HUES64 (cell line): Measurements from ENCODE around the gene IGHMBP2.

Experiments used
- H3K27ac ChIP-seq: 2 replicates; pipeline ENCODE4 v1.7.0; 2013; ENCODE audit warnings: low read depth, low read length, inconsistent platforms
- H3K27me3 ChIP-seq: 2 replicates; pipeline ENCODE4 v1.6.1; 2013; ENCODE audit warnings: mild to moderate bottlenecking, low read length; ENCODE audit not compliant: insufficient read depth
- H3K36me3 ChIP-seq: 2 replicates; pipeline ENCODE4 v1.6.1; 2013; ENCODE audit warnings: mild to moderate bottlenecking, low read length; ENCODE audit not compliant: insufficient read depth
- H3K4me1 ChIP-seq: 2 replicates; pipeline ENCODE4 v1.6.1; 2013; ENCODE audit warnings: mild to moderate bottlenecking, low read length, moderate library complexity; ENCODE audit not compliant: insufficient read depth
- H3K4me3 ChIP-seq: 2 replicates; pipeline ENCODE4 v1.5.1; 2013; ENCODE audit warnings: mild to moderate bottlenecking, low read length, moderate library complexity
- H3K9ac ChIP-seq: 2 replicates; pipeline ENCODE4 v1.6.1; 2013; ENCODE audit warnings: mild to moderate bottlenecking, low read depth, low read length
- H3K9me3 ChIP-seq: 2 replicates; pipeline ENCODE4 v1.6.1; 2013; ENCODE audit warnings: low read depth, low read length; ENCODE audit not compliant: insufficient read depth
- WGBS: fragments of 150-250, 120-280 bp; methylation state at CpG from one replicate; pipeline ENCODE4 v1.1.7; 2013; ENCODE audit warnings: missing lambda C conversion rate; 5-methylcytosine and 5-hydroxymethylcytosine counted together

The IGHMBP2 gene

DNA sequence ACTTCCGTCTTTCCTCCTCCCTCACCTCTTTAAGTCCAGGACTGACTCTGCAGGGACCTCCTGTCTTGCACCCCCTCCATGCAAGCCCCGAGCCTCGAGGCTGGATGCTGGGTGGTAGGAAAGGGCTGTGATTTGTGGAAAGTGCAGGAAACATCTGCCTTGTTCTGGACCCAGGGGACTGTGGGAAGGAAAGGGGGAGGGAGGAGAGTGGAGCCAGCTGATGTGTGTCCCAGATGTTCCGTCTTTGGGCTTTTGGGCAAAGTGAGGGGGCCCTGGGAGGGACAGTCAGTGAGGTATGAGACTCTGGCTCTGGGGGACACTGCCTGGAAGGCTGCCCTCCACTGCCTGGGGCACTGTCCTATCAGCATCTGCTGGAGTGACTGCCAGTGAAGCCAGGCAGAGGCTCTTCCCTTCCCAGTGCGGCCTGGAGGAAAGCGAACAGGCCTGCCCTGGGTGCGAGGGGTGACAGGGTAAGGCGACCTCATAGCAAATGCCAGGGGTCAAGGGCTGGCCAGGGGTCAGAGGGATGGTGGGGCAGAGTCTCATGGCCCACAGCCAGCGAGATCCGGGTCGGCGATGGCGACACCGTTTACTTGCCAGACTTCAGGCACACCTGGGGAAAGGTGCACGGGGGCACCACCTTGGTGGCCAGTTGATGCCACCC lies 75.4 kb downstream of the IGHMBP2 start:
- Histone ChIP-seq H3K4me1 (no peaks in the 10 kb centered on the region), H3K9ac (no peak overlapping the region), H3K4me3 (no peak overlapping the region), H3K27me3 (no peaks in the 10 kb centered on the region), H3K27ac (no peak overlapping the region), H3K36me3 (no peaks in the 10 kb centered on the region), H3K9me3 (peaks cover 6% of the 10 kb centered on the region)
- 89% methylated on average over 15 of the region's 15 CpGs for WGBS

DNA sequence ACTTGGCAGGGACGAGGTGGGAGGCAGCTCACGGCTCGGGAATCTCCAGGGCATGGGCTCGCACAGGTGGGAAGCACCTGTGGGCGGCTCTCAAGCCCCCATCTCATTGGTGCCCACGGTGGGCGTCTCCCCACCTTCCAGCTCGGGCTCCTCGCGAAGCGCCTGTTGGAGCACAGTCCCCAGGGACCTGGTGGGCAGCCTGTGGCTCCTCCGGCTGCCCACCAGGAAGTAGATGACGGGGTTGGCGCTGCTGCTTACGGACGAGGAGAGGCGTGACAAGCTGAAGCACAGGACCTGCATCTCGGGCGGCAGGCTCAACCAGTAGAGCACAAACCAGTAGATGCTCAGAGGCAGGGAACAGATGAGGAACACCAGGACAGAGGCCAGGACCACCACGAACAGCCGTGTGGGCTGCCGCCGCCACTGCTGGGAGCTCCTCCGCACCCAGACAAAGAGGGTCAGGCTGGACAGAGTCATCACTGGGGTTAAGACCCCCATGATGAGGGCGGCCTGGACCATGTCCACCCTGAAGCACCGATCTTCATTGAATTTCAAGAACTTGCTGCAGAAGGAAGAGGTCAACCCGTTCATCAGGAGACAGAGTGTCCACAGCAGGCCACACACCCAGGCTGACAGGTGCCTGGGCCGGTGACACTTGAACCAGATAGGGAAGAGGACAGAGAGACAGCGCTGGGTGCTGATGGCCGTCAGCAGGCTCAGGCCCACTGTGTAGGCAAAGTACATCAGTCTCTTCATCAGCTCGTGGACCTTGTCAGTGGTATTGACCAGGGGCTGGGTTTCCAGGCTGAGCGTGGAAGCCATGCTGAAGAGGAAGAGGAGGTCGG lies 76.5 kb downstream of the IGHMBP2 start:
- no peak overlapping the region for H3K4me3 ChIP-seq
- H3K27me3 ChIP-seq: no peaks in the 10 kb centered on the region
- no peaks in the 10 kb centered on the region for H3K9me3 ChIP-seq
- H3K36me3 ChIP-seq: no peaks in the 10 kb centered on the region
- no peak overlapping the region for H3K9ac ChIP-seq
- no peak overlapping the region for H3K27ac ChIP-seq
- 92% methylated on average over 33 of the region's 33 CpGs for WGBS
- H3K4me1 ChIP-seq: no peaks in the 10 kb centered on the region

DNA sequence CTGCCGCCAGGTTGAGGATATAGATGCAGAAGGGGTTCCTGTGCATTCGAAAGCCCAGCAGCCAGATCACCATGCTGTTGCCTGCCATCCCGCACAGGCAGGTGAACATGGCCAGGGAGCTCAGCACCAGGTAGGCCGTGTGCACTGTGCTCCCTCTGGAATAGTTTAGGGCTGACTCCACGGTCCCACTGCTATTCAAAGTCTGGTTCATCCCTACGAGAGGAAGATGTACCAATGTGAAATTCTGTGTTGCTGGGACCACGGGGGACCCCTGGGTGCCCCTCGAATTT lies 77.0 kb downstream of the IGHMBP2 start, which contains the start of gene MRGPRD:
TSS of gene MRGPRD (minus strand) at position 211 of the 290 bp plus-strand sequence. CDS start at position 211, 0 bp downstream.
- Histone ChIP-seq H3K9me3 (no peaks in the 10 kb centered on the region), H3K36me3 (no peaks in the 10 kb centered on the region), H3K4me1 (no peaks in the 10 kb centered on the region), H3K4me3 (no peak within 1 kb of the TSS), H3K27ac (no peak within 1 kb of the TSS), H3K9ac (no peak within 1 kb of the TSS), H3K27me3 (no peaks in the 10 kb centered on the region)
- 85% methylated on average over 8 of the region's 8 CpGs for WGBS

DNA sequence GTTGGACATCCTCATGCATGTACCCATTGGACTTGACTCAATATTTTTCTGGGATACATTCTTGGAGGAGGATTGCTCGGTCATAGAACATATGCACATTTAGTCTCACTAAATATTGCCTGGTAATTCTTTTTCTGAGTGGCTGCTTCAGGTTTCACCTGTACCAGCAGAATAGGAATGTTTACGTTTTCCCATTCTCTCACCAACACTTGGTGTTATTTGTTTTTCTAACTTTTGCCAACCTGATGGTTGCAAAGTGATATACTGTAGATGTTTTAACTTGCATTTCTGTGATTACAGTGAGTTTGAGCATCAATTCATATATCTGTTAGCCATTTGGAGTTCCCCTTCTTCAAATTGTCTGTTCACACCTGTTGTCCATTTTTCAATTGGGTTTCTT lies 78.4 kb downstream of the IGHMBP2 start:
- Histone ChIP-seq H3K9ac (no peak overlapping the region), H3K9me3 (0 out of 2 replicates have a peak, but pooled peaks cover 4% of the 10 kb centered on the region), H3K27ac (no peak overlapping the region), H3K4me1 (no peaks in the 10 kb centered on the region), H3K4me3 (no peak overlapping the region), H3K27me3 (no peaks in the 10 kb centered on the region), H3K36me3 (no peaks in the 10 kb centered on the region)
- WGBS: 92% methylated on average over 2 of the region's 2 CpGs

DNA sequence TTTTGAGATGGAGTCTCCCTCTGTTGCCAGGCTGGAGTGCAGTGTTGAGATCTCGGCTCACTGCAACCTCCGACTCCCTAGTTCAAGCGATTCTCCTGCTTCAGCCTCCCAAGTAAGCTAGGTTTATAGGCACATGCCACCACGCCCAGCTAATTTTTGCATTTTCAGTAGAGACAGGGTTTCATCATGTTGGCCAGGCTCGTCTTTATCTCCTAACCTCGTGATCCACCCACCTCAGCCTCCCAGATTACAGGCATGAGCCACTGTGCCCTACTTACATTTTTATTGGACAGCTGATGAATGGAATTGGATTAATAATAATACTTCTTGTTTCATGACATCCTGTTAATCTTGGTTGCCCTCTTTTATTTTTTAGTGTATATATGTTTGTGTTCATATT lies 80.1 kb downstream of the IGHMBP2 start:
- H3K36me3 ChIP-seq: no peaks in the 10 kb centered on the region
- H3K27me3 ChIP-seq: no peaks in the 10 kb centered on the region
- H3K9ac ChIP-seq: no peak overlapping the region
- no peak overlapping the region for H3K4me3 ChIP-seq
- no peaks in the 10 kb centered on the region for H3K4me1 ChIP-seq
- WGBS: 92% methylated on average over 6 of the region's 6 CpGs
- H3K27ac ChIP-seq: no peak overlapping the region
- H3K9me3 ChIP-seq: 0 out of 2 replicates have a peak, but pooled peaks cover 4% of the 10 kb centered on the region

DNA sequence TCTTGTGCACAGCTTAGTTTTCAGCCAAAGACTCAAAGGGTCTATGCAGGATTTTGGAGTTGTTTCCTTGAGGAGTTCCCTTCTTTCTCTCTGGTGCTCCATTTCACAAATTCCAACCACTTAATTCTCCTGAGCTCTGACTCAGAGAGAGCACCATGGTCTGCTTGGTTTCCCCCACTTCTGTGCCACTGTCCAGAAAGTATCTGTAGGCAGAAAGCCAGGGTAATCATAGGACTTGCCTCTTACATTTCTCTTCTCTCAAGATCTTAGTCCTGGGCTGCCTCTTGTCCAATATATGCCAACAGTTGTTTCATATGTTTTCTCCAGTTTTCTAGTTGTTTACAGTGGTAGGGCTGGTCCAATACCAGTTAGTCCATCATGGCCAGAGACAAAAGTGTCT lies 83.5 kb downstream of the IGHMBP2 start:
- Histone ChIP-seq H3K27me3 (no peaks in the 10 kb centered on the region), H3K27ac (no peak overlapping the region), H3K4me1 (no peaks in the 10 kb centered on the region), H3K9ac (no peak overlapping the region), H3K4me3 (no peak overlapping the region), H3K9me3 (0 out of 2 replicates have a peak, but pooled peaks cover 4% of the 10 kb centered on the region), H3K36me3 (no peaks in the 10 kb centered on the region)

DNA sequence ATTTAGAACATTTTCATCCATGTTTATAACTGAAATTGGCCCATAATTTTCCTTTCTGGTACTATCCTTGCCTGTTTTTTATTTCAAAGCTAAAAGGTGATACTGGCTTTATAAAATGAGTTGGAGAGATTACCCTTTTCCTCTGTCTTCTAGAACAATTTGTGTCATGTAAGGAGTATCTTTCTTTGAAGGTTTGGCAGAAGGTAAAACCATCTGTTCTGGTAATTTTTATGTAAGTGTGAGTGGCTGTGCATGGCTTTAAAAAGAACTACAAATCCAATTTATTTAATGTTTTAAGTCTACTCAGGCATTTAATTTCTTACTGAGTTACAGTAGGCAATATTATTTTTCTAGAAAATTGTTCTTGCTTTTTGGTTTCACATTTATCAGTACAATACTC lies 84.8 kb downstream of the IGHMBP2 start:
- no peaks in the 10 kb centered on the region for H3K36me3 ChIP-seq
- H3K4me3 ChIP-seq: no peak overlapping the region
- no peak overlapping the region for H3K9ac ChIP-seq
- no peaks in the 10 kb centered on the region for H3K4me1 ChIP-seq
- no peak overlapping the region for H3K27ac ChIP-seq
- H3K9me3 ChIP-seq: 0 out of 2 replicates have a peak, but pooled peaks cover 4% of the 10 kb centered on the region
- H3K27me3 ChIP-seq: no peaks in the 10 kb centered on the region
